GM15510 (cell line): ENCODE results near the gene UNC13C.

Experiments
- POLR2A ChIP-seq: IDR thresholded peaks from 3 replicates; pipeline ENCODE4 v1.6.1; 2011; ENCODE audit warnings: borderline replicate concordance; ENCODE audit not compliant: insufficient read length; ENCODE audit errors: extremely low read depth

UNC13C gene

GRCh38 chr15:54282228-54282836 is 304.1 kb downstream of the UNC13C start:
- TF ChIP-seq POLR2A = no peak

DNA sequence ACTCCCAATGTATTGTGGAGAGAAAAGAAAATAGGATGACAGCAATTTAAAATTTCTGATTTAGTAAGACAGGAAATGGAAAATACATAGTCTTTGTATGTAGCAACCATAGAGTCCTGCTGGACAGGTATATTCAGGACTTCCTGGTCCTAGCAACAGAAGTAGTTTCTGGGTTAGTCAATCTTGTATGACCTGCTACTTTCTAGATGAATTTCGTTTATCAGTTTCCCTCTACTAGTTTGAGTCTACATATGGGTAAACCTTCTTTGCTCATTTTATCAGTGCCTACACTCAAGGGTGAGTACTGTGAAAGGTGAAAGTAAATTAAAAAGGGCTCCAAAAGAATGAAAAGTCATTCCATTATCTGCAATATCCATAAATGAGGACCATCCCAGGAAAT is 309.8 kb downstream of the UNC13C start:
- TF ChIP-seq POLR2A = no peak

GRCh38 chr15:54289590-54290136 is 311.4 kb downstream of the UNC13C start:
- no peak for TF ChIP-seq POLR2A

DNA sequence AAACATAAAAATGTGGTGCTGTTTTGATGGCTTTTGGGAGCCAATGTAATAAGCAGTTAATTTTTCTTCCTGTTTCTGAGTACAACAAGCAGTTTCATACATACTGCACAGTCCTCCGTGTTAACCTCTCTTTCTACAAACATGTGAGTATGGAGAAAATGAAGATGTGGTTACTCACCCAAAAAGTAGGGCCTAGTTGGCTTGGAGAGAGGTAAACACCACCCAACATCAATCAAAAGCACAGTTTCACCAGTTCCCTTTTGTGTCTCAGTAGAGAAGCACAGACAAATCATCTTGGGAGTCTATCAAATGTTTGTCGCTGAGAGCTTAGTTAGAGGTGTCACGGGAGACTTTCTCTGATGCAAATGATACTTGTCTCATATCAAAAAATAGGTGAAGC is 320.2 kb downstream of the UNC13C start:
- TF ChIP-seq POLR2A = no peak

- TF ChIP-seq POLR2A = no peak
These were observed 326.1 kb downstream of the UNC13C start for GRCh38 chr15:54304321-54304720.

- TF ChIP-seq POLR2A = no peak
These were observed 326.9 kb downstream of the UNC13C start for GRCh38 chr15:54305138-54305537.

DNA sequence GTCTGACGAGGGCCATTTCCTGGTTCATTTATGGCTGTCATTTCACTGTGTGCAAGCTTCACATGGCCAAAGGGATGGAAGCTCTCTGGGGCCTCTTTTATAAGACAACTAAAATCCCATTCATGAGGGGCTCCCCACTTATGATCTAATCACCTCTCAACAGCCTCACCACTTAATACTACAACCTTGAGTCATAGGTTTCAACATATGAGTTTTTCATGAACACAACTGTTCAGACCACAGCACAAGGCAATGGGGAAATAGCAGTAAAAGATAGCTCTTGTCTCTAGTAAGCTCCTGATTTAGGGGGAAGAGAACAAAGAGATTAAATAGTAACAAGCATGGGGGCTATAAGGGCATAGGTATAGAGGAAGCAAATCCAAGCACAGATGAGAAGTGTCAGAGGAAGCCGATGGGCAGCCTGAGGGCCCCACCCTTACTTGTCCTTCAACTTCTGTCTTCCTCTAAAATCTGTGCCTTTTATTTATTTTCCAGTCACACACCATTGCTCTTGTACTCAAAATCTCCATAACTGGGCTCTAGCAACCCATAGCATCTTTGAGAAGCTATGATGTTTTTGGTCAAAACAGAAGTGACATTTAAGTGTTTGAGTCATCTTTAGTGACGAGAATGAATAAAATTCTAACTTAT is 329.1 kb downstream of the UNC13C start:
- no peak for TF ChIP-seq POLR2A

GRCh38 chr15:54307926-54308325 is 329.7 kb downstream of the UNC13C start:
- TF ChIP-seq POLR2A = no peak

- no peak for TF ChIP-seq POLR2A
These were observed 334.3 kb downstream of the UNC13C start for GRCh38 chr15:54312528-54312927.

GRCh38 chr15:54321426-54321825 is 343.2 kb downstream of the UNC13C start:
- no peak for TF ChIP-seq POLR2A

DNA sequence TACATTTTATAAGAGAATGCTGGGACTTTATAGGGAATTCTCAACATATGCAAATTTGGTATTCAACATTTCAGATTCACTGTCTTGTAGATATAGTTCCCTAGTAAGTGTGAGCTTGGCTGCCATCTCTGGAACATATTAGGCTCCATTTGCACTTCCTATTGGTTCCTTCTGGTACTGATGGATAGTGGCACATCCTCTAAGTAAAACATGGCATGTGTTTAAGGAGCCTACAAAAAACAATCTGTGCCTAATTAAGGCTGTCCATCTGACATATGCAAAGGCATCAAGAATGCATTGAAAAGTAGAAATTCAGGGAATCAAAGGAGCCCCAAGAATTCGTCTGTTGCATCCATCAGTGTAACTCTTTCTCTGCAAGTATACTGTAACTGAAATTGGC is 344.1 kb downstream of the UNC13C start:
- TF ChIP-seq POLR2A = no peak

- no peak for TF ChIP-seq POLR2A
These were observed 367.1 kb downstream of the UNC13C start for GRCh38 chr15:54345301-54345700.

- no peak for TF ChIP-seq POLR2A
These were observed 367.6 kb downstream of the UNC13C start for GRCh38 chr15:54345827-54346226.

GRCh38 chr15:54347082-54347827 is 369.0 kb downstream of the UNC13C start:
- TF ChIP-seq POLR2A = no peak

GRCh38 chr15:54353726-54354125 is 375.5 kb downstream of the UNC13C start:
- no peak for TF ChIP-seq POLR2A
